HS-5 (cell line): ENCODE data around the gene TRERF1.

Experiments
- DNase-seq: peaks from one replicate; pipeline ENCODE4 v3.0.0-alpha.2; 2012; ENCODE audit warnings: low read depth

TRERF1 gene

DNA sequence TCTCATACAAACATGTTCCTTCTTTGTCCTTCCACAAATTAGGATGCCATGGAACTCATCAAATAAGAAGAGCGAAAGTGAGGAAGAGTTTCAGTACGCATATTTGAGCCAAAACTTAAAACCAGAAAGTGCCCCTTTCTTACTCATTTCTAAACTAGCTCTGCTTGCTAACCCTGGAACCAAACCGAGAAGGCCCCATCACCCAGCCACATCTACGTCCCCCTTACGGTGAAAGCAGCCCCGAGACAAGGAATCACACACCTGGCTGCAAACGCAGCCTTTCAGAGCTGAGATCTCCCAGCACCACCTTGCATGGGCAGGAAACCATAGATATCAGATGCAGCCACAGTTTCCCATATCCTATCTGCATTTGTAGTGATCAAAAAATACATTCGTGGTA is 28.5 kb downstream of the TRERF1 start:
- DNase-seq: no peak

DNA sequence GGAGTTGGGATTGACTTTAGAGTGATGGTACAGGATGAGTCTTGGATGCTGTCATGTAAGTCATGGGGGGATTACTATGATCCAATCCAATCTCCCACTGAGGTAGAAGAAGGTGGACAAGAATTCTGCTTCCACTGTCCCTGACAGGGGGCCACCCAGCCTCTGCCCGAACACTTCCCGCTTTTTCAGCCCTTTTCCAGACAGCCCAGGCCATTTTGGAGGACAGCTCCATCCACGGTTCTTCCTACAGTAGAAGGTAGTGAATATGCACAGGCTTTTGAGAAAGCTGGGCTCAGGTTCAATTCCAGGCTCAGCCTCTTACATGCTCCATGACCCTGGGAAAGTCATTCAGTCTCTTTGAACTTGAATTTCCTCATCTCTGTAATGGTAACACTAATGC is 31.0 kb downstream of the TRERF1 start:
- no peak for DNase-seq

DNA sequence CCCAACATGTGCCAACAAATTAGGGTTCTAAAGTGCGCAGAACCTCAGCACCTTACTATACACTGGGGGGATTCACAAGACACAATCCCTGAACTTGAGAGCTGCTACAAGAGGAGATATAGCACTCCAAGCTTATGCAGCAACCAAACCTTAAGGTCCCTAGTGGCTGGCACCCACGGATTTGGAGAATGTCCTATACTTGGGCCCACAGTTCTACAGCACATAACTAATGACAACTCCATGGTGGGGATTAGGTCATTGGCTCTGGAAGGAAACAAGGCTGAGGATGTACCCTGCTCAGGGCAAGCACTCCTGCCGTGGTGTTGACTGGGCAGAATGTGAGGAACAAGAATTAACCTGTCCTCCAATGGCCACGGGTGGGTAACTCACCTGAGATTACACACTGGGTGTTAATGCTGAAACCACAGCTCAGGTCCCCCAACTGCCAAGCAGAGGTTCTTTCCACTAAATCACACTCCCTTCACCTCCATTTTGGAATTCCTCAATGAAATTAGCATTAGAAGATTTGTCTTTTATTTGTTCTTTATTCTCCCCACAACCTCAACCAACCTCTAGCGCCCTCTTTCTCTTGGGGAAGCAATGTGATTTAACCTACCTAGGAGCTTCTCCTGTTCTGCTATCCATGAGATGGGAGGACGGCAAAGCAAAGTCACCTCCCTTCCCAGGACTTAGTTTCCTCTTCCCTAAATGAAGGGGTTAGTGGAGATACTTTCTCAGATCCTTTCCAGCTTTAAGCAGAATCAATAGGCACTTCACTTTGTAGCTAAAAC is 32.0 kb downstream of the TRERF1 start:
- DNase-seq: no peak

DNA sequence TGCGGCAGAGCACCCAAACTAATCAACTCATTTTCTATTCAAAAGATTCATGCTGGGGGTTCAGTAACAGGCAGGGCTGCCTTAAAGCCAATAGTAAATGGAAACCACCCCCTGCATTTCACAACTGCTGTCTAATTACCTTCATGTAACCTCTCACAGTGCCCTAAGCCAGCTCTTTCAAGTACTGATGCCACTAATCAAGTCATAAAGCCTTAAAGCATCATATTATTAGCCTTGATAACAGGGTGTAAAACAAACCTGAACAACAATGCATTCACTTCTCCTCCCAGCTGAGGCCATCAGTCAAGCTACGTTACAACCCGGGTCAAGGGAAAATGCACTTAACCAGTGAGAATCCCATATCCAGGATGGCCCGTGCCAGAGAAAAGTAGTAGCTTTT is 33.0 kb downstream of the TRERF1 start:
- DNase-seq: no peak

GRCh38 chr6:42417641-42418112 is 34.0 kb downstream of the TRERF1 start:
- no peak for DNase-seq

DNA sequence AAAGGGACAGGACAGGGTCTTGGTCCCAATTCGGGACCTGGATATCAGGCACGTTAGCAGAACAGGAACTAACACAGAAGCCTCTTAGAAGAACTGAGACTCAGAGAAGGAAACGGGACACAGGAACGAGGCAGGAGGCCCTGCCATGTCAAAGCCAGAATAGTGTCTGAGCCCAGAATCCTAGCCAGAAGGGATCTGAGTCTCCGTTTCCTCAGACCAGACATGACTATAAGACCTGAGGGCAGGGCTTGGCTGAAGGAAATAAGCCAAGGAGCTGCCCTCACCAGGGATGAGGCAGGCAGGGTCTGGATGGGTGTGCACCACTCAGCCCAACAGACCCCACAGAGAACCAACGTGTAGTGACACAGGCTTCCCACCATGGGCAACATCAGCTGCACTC is 40.3 kb downstream of the TRERF1 start:
- DNase-seq: no peak

DNA sequence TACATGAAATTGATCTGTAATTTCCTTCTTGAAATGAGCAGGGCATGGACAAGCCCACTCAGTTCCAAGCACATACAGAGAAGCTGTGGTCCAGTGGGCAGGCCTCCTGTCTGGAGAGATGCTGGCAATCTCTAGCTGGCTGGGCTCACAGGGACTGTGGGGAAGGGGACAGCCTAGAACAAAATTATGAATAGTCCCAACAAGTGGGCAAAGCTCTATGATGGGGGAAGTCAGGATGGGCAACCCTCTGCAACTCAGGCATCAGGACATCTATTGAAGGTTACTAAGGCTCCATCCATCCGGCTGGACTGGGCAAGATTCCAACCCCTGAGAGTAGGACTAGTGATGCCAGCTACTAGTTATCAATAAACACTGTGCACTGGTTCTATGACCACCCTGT is 40.9 kb downstream of the TRERF1 start:
- DNase-seq: no peak

- no peak for DNase-seq
Measured at GRCh38 chr6:42409581-42409980, 42.1 kb downstream of the TRERF1 start.

- peak; percentile 69 for DNase-seq
Measured at GRCh38 chr6:42407379-42407778, 44.3 kb downstream of the TRERF1 start.

- DNase-seq: no peak
Measured at GRCh38 chr6:42406306-42407280, 45.1 kb downstream of the TRERF1 start.

- DNase-seq: no peak
Measured at GRCh38 chr6:42405021-42405420, 46.7 kb downstream of the TRERF1 start.

DNA sequence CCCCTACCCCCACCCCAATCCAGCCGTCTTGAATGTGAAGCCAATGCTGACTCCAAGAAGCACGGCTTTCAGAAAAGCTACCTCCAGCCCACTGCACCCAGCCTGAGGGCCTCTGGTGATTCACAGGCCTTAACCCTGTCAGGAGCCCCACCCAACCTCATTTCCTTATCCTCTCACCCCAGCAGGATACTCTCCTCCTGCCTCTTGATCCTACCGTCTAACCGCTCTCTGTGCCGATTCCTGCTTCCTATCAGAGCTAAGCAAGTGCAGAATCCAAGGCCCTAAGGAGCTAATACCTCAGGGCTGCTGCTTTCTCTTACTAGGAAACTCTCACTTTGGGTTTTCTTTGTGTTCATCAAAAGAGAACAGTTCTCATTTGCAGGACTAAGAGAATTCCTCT is 47.2 kb downstream of the TRERF1 start:
- no peak for DNase-seq

- no peak for DNase-seq
Measured at GRCh38 chr6:42403831-42404230, 47.9 kb downstream of the TRERF1 start.

GRCh38 chr6:42403421-42403820 is 48.3 kb downstream of the TRERF1 start:
- DNase-seq: no peak

GRCh38 chr6:42402184-42402583 is 49.5 kb downstream of the TRERF1 start:
- no peak for DNase-seq

GRCh38 chr6:42401613-42401951 is 50.1 kb downstream of the TRERF1 start:
- DNase-seq: no peak

DNA sequence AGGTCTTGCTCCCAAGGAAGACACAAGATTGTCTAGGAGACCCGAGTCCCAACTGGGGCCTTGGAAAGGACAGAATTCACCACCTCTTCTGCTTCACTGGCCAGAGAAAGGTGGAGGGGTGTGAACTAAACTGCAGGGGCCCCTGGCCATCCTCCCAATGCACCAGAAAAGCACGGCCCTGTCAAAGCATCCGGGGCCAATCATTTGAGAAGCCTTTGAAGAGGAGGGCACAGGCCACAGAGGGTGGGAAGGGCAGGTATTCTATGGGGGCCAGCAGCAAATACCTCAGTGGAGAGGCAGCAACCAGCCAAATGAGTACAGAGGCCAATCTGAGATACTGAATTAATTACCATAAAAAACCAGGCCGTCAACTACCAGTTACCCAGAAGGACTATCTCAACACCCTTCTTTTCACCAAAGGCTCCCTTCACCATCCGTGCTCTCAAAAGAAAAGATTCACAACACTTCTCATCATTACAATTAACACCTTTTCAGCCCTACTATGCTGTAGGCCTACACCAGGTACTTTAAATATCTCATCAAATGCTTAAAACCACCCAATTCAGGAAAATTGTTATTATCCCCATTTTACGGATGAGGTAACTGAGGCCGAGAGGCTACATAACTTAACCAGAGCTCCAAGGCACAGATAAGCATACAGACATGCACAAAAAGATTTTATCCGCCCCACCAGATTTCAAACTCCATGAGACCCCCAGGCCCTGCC is 50.7 kb downstream of the TRERF1 start:
- no peak for DNase-seq

DNA sequence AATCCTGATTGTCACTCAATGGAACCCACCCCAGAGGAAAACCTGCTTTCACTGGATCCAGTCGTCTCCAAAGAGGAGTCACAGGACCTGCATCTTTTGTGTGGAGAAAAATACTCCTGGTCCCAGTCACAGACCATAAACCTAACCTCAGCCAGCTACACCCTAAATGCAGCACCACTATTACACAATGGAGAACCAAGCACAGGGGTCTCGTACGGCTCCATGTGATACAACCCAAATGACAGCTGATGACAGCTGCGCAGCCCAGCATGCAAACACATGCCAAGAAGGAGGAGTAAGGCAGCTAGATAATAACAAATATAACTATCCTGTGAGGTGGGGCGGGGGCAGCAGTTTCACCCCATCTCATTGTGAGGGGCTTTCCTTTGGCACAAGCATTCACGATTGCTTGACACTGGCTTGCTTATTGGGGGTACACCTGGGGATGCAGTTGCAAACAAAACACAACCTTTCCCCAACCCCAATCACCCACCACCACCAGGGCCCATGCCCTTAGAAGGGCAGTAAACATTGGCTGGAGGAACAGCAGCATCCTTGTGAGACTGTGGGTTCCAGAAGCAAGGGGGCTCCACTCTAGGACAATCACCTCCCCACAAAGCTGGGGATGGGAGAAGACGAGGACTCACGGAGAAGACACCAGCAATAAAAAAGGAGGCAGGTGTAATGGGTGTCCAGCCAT is 51.5 kb downstream of the TRERF1 start:
- DNase-seq: no peak

DNA sequence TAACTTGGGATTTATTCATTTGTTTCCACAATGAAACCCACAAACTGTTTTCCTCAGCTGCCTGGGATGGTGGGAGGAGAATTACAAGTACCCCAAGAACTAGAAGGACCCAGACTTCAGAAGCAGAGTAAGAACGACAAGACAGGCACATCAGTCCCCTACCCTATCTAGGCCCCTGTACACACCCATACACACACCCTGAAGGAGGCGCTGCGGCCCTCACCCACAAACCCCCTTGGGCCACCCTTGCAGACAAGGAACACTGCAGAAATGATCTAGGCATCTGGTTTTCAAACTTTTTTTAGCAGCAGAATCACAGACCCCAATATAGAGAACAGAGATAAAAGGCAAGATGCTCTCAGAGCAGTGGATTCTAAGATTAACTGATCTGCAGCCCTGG is 55.0 kb downstream of the TRERF1 start:
- DNase-seq: no peak

DNA sequence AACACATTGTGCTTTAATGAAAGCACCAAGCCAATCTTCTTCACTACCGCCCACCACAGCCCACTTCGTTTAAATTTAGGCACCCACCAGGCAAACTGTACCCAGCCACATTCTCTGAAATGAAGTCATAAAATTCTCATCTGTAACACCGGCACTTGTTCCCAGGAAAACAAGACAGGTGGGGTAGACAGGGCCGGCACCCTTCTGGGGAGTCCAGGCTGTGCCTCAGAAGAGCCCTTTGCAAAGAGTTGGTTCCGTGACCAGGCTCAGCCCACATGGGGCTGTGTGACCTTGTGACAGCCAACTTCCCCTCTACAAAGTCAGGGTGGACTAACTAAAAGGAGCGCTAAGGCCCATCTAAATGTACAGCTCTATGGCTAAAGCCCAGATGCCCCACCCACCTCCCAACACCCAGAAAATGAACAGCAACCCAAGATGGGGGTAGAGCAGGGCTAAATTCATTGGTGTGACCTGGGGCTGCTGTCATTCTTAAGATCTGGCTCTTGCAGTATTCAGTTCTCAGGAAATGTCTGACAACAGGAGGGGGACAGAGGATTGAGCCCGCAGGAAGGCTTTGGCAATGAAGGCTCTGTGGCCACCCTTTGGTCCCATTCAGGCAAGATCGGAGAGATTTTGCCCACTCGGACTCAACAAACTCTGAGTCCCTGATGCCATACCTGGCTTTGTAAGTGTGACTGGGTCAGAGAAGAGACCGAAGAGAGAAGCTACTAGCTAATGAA is 56.7 kb downstream of the TRERF1 start:
- no peak for DNase-seq

DNA sequence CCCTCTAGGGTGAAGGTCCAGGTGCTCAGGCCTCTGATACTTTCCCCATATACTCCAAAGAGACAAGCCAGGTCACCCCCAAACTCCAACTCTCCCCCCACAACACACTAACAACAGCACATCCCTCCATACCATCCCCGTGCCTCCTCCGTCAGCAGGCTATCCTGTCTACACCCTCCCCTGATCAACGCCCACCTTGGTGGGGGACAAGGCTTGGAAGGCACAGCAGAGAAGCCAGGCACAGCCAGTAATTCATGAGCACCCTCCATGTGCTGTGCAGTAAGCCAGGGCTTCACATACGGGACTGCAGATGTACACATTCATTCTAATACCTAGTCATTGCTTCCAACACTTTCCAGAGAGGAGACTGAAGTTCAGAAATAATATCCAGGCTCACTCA is 57.6 kb downstream of the TRERF1 start:
- DNase-seq: no peak
